Osteoblast (primary cell): Measurements from ENCODE around the gene TDRKH. TPM values are rescaled to one million over a fixed set of nuclear protein-coding genes. Genes with fewer than 3 reads are reported as not detected.
A peak's percentile ranks its signal among the peaks of the same experiment; 100 is the strongest.

Experiments
- DNase-seq: peaks from one replicate; pipeline ENCODE4 v3.0.0; 2011; ENCODE audit warnings: low spot score, mixed read lengths; ENCODE audit not compliant: insufficient read length; ENCODE audit errors: missing footprints
- H2AFZ ChIP-seq: 2 replicates; pipeline ENCODE4 v1.6.0; 2011; ENCODE audit warnings: mild to moderate bottlenecking, low read length
- H3K27ac ChIP-seq: 2 replicates; pipeline ENCODE4 v1.5.1; 2011; ENCODE audit warnings: mild to moderate bottlenecking, low read depth, low read length, moderate library complexity
- H3K27me3 ChIP-seq: 2 replicates; pipeline ENCODE4 v1.6.0; 2012; ENCODE audit warnings: mild to moderate bottlenecking, control low read depth, inconsistent platforms, low read length, moderate library complexity; ENCODE audit not compliant: insufficient read depth
- H3K36me3 ChIP-seq: 2 replicates; pipeline ENCODE4 v1.5.1; 2011; ENCODE audit warnings: mild to moderate bottlenecking, low read length, control low read depth, moderate library complexity; ENCODE audit not compliant: insufficient read depth
- H3K4me1 ChIP-seq: 2 replicates; pipeline ENCODE4 v1.5.1; 2011; ENCODE audit warnings: mild to moderate bottlenecking, low read length, control low read depth, moderate library complexity; ENCODE audit not compliant: insufficient read depth
- H3K4me2 ChIP-seq: 2 replicates; pipeline ENCODE4 v1.6.0; 2011; ENCODE audit warnings: mild to moderate bottlenecking, low read length; ENCODE audit not compliant: insufficient read depth
- H3K4me3 ChIP-seq: fragments of 200-600 bp; sonication (generic); 3 replicates; pipeline ENCODE4 v1.5.1; 2012; ENCODE audit warnings: mild to moderate bottlenecking, low read length, inconsistent platforms; ENCODE audit not compliant: insufficient read depth
- H3K79me2 ChIP-seq: 2 replicates; pipeline ENCODE4 v1.6.0; 2012; ENCODE audit warnings: mild to moderate bottlenecking, low read length, control low read depth, inconsistent platforms; ENCODE audit not compliant: insufficient read depth
- H3K9me3 ChIP-seq: 2 replicates; pipeline ENCODE4 v1.5.1; 2011; ENCODE audit warnings: low read depth, low read length, control low read depth
- H4K20me1 ChIP-seq: 2 replicates; pipeline ENCODE4 v1.6.0; 2012; ENCODE audit warnings: mild to moderate bottlenecking, low read length, control low read depth; ENCODE audit not compliant: insufficient read depth
- total RNA-seq: library from RNA; depleted of rRNA; stranded (reverse); fragments of >200 nt; gene quantifications from 2 replicates; pipeline ENCODE4 v1.2.3, GENCODE V29; 2012
- TF ChIP-seq, protein P1 (sequence below): IDR thresholded peaks from 2 replicates; pipeline ENCODE4 v1.5.1; 2011; ENCODE audit warnings: mild to moderate bottlenecking, low read depth, low read length, moderate library complexity; ENCODE audit errors: extremely low read depth

Gene TDRKH
- total RNA-seq, 1 donor = 1.1 TPM

DNA sequence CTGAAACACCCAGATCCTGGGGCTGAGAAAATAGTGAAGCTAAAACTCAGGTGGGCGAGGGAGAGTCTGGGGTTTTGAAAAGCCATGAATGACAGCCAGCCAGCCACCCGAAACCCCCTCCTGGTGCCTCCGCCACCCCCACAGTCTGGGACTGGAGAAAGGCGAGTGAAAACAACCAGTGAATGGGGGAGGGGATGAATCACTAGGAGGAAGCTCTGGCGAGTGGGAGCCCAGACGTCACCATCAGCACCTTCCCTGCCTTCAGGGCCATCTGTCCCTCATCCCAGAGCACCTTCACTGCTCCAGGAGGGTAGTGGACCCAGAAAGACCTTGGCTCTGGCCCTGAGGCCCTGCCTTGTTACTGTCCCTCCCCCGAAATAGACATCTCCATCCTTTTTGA lies 32.1 kb upstream of the TDRKH start:
- TF ChIP-seq, protein P1, sequence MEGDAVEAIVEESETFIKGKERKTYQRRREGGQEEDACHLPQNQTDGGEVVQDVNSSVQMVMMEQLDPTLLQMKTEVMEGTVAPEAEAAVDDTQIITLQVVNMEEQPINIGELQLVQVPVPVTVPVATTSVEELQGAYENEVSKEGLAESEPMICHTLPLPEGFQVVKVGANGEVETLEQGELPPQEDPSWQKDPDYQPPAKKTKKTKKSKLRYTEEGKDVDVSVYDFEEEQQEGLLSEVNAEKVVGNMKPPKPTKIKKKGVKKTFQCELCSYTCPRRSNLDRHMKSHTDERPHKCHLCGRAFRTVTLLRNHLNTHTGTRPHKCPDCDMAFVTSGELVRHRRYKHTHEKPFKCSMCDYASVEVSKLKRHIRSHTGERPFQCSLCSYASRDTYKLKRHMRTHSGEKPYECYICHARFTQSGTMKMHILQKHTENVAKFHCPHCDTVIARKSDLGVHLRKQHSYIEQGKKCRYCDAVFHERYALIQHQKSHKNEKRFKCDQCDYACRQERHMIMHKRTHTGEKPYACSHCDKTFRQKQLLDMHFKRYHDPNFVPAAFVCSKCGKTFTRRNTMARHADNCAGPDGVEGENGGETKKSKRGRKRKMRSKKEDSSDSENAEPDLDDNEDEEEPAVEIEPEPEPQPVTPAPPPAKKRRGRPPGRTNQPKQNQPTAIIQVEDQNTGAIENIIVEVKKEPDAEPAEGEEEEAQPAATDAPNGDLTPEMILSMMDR = no peak
- Histone ChIP-seq H2AFZ (no peak overlapping the region), H3K27ac (no peak overlapping the region), H3K27me3 (peaks cover 19% of the 10 kb centered on the region), H3K36me3 (no peaks in the 10 kb centered on the region), H3K4me1 (peaks cover 3% of the 10 kb centered on the region), H3K79me2 (no peaks in the 10 kb centered on the region), H4K20me1 (no peaks in the 10 kb centered on the region), H3K4me3 (no peak overlapping the region), H3K9me3 (no peaks in the 10 kb centered on the region), H3K4me2 (no peak overlapping the region)
- DNase-seq = peak; percentile 17

DNA sequence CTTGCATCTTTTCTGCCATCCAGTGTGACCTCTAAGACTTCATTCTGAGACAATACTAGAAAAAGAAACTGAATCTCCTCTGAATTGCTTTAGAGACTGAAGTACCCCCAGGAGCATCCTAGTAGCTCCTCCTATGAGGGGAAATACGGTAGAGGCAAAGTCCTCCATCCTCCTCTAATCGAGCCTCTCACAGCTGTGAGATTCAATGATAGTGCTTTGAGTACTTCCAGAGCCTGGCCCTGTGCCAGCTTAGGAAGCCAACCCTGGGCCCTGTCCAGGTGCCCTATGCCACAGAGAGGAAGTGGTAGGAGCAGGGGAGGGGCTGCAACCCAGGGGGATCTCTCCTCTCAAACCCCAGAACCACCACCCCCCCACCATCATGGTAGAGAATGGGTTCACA lies 30.6 kb upstream of the TDRKH start:
- no peaks in the 10 kb centered on the region for H4K20me1 ChIP-seq

DNA sequence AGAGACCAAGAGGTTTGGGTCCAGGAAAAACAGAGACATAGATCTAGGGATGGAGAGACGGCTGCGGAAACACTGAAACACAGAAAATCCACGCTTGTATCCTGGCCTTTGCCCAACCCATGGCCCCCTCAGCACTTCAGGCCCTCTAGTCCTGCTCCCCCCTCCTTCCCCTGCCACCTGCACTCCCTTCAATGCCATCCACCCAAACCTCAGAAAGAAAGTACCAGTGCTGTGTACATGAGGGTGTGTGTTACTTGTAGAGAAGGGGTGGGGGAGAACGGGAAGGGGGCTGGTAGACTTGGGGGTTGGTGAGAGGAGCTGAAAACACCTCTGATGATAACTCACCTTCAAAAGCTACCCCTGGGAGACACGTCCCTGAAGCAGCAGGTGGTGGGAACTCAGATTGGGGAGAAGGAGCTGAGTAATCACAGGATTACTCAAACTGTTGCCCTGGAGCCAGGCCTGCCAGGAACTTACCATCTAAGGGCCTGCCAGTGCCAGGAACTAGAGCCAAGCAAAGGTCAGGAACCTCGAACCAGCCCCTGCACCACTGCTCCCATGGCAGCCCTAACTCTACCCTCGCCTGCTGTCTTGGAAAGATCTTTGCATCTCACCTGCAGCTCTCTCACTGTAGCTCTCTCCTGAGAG lies 29.8 kb upstream of the TDRKH start:
- TF ChIP-seq, protein P1 = no peak
- Histone ChIP-seq H4K20me1 (no peaks in the 10 kb centered on the region), H3K4me1 (peaks cover 3% of the 10 kb centered on the region), H3K27me3 (peaks cover 19% of the 10 kb centered on the region), H2AFZ (no peak overlapping the region), H3K4me3 (no peak overlapping the region), H3K36me3 (no peaks in the 10 kb centered on the region), H3K27ac (no peak overlapping the region), H3K9me3 (no peaks in the 10 kb centered on the region), H3K79me2 (no peaks in the 10 kb centered on the region), H3K4me2 (no peak overlapping the region)
- DNase-seq = peak; percentile 91

More for the DNA sequence above, 30.6 kb upstream of the TDRKH start:
- no peak overlapping the region for H2AFZ ChIP-seq
- H3K4me2 ChIP-seq = no peak overlapping the region
- TF ChIP-seq, protein P1 = no peak
- no peak overlapping the region for H3K4me3 ChIP-seq
- H3K4me1 ChIP-seq = peaks cover 3% of the 10 kb centered on the region
- no peaks in the 10 kb centered on the region for H3K79me2 ChIP-seq
- no peak for DNase-seq
- H3K27me3 ChIP-seq = peaks cover 19% of the 10 kb centered on the region
- no peak overlapping the region for H3K27ac ChIP-seq
- H3K9me3 ChIP-seq = no peaks in the 10 kb centered on the region
- no peaks in the 10 kb centered on the region for H3K36me3 ChIP-seq

DNA sequence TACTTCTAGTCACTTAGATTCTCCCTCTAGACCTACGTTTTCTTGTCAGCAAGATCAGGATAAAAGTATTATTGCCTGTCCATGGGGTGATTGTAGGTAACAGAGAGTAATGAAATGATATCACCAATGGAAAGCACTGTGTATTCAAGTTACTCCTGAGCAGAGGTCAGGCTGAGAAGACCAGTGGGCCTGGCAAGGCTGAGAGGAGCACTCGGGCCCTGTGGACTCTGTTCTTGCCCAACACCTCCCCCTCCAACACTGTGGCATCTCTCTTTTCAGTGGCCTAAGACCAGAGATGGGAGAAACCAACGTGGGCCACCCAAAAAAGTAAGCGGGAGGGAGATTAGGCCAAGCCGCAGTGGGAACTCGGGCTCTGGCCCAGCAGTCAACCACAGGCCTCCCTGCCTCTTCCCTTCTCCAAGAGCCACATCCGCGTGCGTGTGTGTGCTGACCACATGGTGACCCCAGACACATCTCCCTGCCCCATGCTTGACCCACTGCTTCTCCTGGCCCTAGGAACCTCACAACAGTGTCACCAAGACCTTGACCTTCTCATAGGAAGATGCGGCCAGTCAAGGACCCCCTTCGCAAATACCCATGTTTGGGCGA lies 29.0 kb upstream of the TDRKH start:
- no peak overlapping the region for H2AFZ ChIP-seq
- DNase-seq = peak; percentile 69
- no peaks in the 10 kb centered on the region for H4K20me1 ChIP-seq
- no peaks in the 10 kb centered on the region for H3K79me2 ChIP-seq
- no peaks in the 10 kb centered on the region for H3K9me3 ChIP-seq
- H3K36me3 ChIP-seq = no peaks in the 10 kb centered on the region
- no peak overlapping the region for H3K4me3 ChIP-seq
- no peak overlapping the region for H3K4me2 ChIP-seq
- H3K4me1 ChIP-seq = peaks cover 3% of the 10 kb centered on the region
- H3K27ac ChIP-seq = no peak overlapping the region
- peaks cover 15% of the 10 kb centered on the region for H3K27me3 ChIP-seq
- TF ChIP-seq, protein P1 = no peak
